ENCODE data around the gene TSPAN3. TPM values are rescaled to one million over a fixed set of nuclear protein-coding genes. Genes with fewer than 3 reads are reported as not detected.

Gene TSPAN3
- total RNA-seq, 1 donor from 2014 or later: 223 TPM

DNA sequence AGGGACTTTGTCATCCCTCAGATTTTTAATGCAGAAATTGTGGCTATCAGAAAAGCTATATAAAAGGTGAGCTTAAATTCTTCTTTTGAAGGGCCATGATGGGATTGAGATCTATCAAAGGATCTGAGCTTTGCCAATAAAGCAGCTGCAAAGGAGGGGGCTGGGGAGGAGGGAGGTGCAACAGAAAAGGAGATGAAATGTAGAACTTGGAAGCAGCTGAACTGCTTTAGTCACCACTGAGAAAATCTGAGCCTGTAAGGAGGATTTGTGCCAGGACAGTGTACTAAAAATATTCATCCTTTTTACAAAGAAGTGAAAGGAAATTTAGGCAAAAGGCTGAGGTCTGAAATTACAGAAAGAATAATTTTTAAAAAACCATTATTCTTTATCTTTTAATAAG lies 10.4 kb downstream of the TSPAN3 start:
- H3K9ac ChIP-seq (ENCODE audit: low read length): no peak overlapping the region
- no peaks in the 10 kb centered on the region for H3K9me3 ChIP-seq (ENCODE audit: insufficient read depth, low read depth, low read length)
- Mint-ChIP-seq H3K4me3 (ENCODE audit: unreplicated experiment) (no peak overlapping the region), H3K4me1 (ENCODE audit: low read depth, unreplicated experiment) (peaks cover 44% of the 10 kb centered on the region), H3K9me3 (ENCODE audit: unreplicated experiment) (no peaks in the 10 kb centered on the region), H3K36me3 (ENCODE audit: low read depth, unreplicated experiment) (no peaks in the 10 kb centered on the region), H3K27ac (ENCODE audit: unreplicated experiment) (no peak overlapping the region), H3K27me3 (ENCODE audit: low read depth, unreplicated experiment) (no peaks in the 10 kb centered on the region)
- no peaks in the 10 kb centered on the region for H3K36me3 ChIP-seq (ENCODE audit: insufficient read depth, low read length)
- no peaks in the 10 kb centered on the region for H3K27me3 ChIP-seq (ENCODE audit: insufficient read depth, low read length)
- H3K4me2 ChIP-seq (ENCODE audit: low read length): no peak overlapping the region
- H4K20me1 ChIP-seq (ENCODE audit: insufficient read depth, low read length): peaks cover 74% of the 10 kb centered on the region
- TF ChIP-seq, protein P1, sequence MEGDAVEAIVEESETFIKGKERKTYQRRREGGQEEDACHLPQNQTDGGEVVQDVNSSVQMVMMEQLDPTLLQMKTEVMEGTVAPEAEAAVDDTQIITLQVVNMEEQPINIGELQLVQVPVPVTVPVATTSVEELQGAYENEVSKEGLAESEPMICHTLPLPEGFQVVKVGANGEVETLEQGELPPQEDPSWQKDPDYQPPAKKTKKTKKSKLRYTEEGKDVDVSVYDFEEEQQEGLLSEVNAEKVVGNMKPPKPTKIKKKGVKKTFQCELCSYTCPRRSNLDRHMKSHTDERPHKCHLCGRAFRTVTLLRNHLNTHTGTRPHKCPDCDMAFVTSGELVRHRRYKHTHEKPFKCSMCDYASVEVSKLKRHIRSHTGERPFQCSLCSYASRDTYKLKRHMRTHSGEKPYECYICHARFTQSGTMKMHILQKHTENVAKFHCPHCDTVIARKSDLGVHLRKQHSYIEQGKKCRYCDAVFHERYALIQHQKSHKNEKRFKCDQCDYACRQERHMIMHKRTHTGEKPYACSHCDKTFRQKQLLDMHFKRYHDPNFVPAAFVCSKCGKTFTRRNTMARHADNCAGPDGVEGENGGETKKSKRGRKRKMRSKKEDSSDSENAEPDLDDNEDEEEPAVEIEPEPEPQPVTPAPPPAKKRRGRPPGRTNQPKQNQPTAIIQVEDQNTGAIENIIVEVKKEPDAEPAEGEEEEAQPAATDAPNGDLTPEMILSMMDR (IDR thresholded peaks at IDR 0.05; ENCODE audit: insufficient read depth, low read depth, low read length): no peak
- TF ChIP-seq EZH2 (IDR thresholded peaks at IDR 0.05; ENCODE audit: insufficient read depth, low read length): no peak
- H3K4me3 ChIP-seq (ENCODE audit: insufficient read depth, low read depth, low read length): no peak overlapping the region
- FAIRE-seq (no peak), DNase-seq (ENCODE audit: low read depth) (peak; percentile 42)
- H3K79me2 ChIP-seq (ENCODE audit: insufficient read depth, low read length): peaks cover 81% of the 10 kb centered on the region
- H3K27ac ChIP-seq (ENCODE audit: low read depth, low read length): no peak overlapping the region
- H2AFZ ChIP-seq (ENCODE audit: low read depth, low read length): no peak overlapping the region
- H3K4me1 ChIP-seq (ENCODE audit: insufficient read depth, low read length): peaks cover 21% of the 10 kb centered on the region

DNA sequence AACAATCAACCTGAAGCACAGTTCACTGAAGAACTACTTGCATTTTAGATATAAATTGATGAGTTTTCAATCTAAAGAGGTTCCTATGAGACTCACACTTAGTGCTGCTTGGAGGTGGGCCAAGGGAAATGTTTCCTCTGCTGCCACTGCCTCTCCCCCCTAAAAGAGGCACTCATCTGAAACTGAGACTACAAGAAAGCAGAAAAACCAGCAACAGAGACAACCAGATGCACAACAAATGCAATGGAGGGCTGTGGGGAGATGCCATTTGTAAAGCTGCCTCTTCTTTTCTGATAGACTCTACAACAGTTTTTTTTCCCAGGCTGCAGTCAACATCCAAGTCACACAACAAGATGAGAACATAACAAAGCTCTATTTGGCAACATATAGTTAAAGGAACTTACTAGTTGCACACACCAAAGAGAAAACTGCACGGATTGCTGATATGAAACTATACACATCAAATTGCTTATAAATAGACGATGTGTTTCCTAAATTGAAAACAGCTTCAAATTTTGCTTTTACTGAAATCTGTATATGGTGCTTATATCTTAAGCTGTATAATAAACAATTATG lies 11.0 kb downstream of the TSPAN3 start:
- no peaks in the 10 kb centered on the region for H3K27me3 ChIP-seq (ENCODE audit: insufficient read depth, low read length)
- H4K20me1 ChIP-seq (ENCODE audit: insufficient read depth, low read length): peaks cover 76% of the 10 kb centered on the region
- no peak overlapping the region for H3K4me3 Mint-ChIP-seq (ENCODE audit: unreplicated experiment)
- H3K9me3 Mint-ChIP-seq (ENCODE audit: unreplicated experiment): no peaks in the 10 kb centered on the region
- H3K27ac Mint-ChIP-seq (ENCODE audit: unreplicated experiment): no peak overlapping the region
- H3K27me3 Mint-ChIP-seq (ENCODE audit: low read depth, unreplicated experiment): no peaks in the 10 kb centered on the region
- FAIRE-seq (no peak), DNase-seq (ENCODE audit: low read depth) (no peak)
- no peak overlapping the region for H3K9ac ChIP-seq (ENCODE audit: low read length)
- H2AFZ ChIP-seq (ENCODE audit: low read depth, low read length): no peak overlapping the region
- no peaks in the 10 kb centered on the region for H3K9me3 ChIP-seq (ENCODE audit: insufficient read depth, low read depth, low read length)
- no peaks in the 10 kb centered on the region for H3K36me3 Mint-ChIP-seq (ENCODE audit: low read depth, unreplicated experiment)
- no peak overlapping the region for H3K4me3 ChIP-seq (ENCODE audit: insufficient read depth, low read depth, low read length)
- peaks cover 18% of the 10 kb centered on the region for H3K4me1 ChIP-seq (ENCODE audit: insufficient read depth, low read length)
- no peak overlapping the region for H3K27ac ChIP-seq (ENCODE audit: low read depth, low read length)
- peaks cover 82% of the 10 kb centered on the region for H3K79me2 ChIP-seq (ENCODE audit: insufficient read depth, low read length)
- H3K4me1 Mint-ChIP-seq (ENCODE audit: low read depth, unreplicated experiment): peaks cover 42% of the 10 kb centered on the region
- H3K4me2 ChIP-seq (ENCODE audit: low read length): peak overlapping the region; percentile 19
- TF ChIP-seq, protein P1 (IDR thresholded peaks at IDR 0.05; ENCODE audit: insufficient read depth, low read depth, low read length): no peak
- TF ChIP-seq EZH2 (IDR thresholded peaks at IDR 0.05; ENCODE audit: insufficient read depth, low read length): no peak
- no peaks in the 10 kb centered on the region for H3K36me3 ChIP-seq (ENCODE audit: insufficient read depth, low read length)

DNA sequence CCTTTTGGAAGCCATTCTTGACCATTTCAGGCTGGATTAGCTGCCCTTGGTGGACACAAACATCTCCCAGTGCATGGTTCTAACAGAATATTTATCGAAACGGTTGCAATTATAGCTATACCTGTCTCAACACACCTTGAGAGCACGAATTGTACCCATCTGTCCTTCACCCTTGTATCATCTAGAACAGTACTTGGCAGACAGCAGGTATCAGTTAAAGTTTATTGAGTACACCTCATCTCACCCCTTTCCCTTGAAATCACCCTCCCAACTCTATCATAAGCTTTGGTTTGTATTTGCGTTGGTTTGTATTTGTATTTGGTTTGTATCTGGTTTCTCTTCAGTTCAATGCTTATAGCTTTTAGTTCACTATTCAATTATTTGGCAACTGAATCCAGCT lies 12.4 kb downstream of the TSPAN3 start:
- H3K4me3 Mint-ChIP-seq (ENCODE audit: unreplicated experiment): no peak overlapping the region
- no peak overlapping the region for H3K4me2 ChIP-seq (ENCODE audit: low read length)
- H2AFZ ChIP-seq (ENCODE audit: low read depth, low read length): no peak overlapping the region
- no peaks in the 10 kb centered on the region for H3K27me3 ChIP-seq (ENCODE audit: insufficient read depth, low read length)
- no peaks in the 10 kb centered on the region for H3K36me3 ChIP-seq (ENCODE audit: insufficient read depth, low read length)
- no peaks in the 10 kb centered on the region for H3K27me3 Mint-ChIP-seq (ENCODE audit: low read depth, unreplicated experiment)
- H3K9me3 Mint-ChIP-seq (ENCODE audit: unreplicated experiment): no peaks in the 10 kb centered on the region
- H3K4me1 ChIP-seq (ENCODE audit: insufficient read depth, low read length): peaks cover 11% of the 10 kb centered on the region
- DNase-seq (ENCODE audit: low read depth) (no peak), FAIRE-seq (no peak)
- peaks cover 82% of the 10 kb centered on the region for H3K79me2 ChIP-seq (ENCODE audit: insufficient read depth, low read length)
- H3K27ac Mint-ChIP-seq (ENCODE audit: unreplicated experiment): no peak overlapping the region
- H3K4me1 Mint-ChIP-seq (ENCODE audit: low read depth, unreplicated experiment): peaks cover 38% of the 10 kb centered on the region
- H4K20me1 ChIP-seq (ENCODE audit: insufficient read depth, low read length): peaks cover 75% of the 10 kb centered on the region
- peaks cover 5% of the 10 kb centered on the region for H3K36me3 Mint-ChIP-seq (ENCODE audit: low read depth, unreplicated experiment)
- no peak overlapping the region for H3K27ac ChIP-seq (ENCODE audit: low read depth, low read length)
- no peak overlapping the region for H3K4me3 ChIP-seq (ENCODE audit: insufficient read depth, low read depth, low read length)
- no peak for TF ChIP-seq EZH2 (IDR thresholded peaks at IDR 0.05; ENCODE audit: insufficient read depth, low read length)
- TF ChIP-seq, protein P1 (IDR thresholded peaks at IDR 0.05; ENCODE audit: insufficient read depth, low read depth, low read length): no peak
- no peaks in the 10 kb centered on the region for H3K9me3 ChIP-seq (ENCODE audit: insufficient read depth, low read depth, low read length)
- no peak overlapping the region for H3K9ac ChIP-seq (ENCODE audit: low read length)

All from astrocyte (in vitro differentiated cells and primary cell).